A549 (cell line): ENCODE measurements around the gene GET4.
"Not testable (repeated sequence)": the region's sequence is repeated elsewhere in the genome, so short reads cannot be mapped to it uniquely, and the experiment has no call there.

Experiments
- CTCF ChIP-seq: fragments of >200 bp; sonication (Bioruptor Twin); formaldehyde crosslinking; IDR thresholded peaks from 3 replicates; pipeline ENCODE4 v1.5.1; 2016
- E2F6 ChIP-seq: IDR thresholded peaks from 2 replicates; pipeline ENCODE4 v1.6.1; 2012; ENCODE audit warnings: low read depth, borderline replicate concordance
- EP300 ChIP-seq, 2 experiments: fragments of >200 bp; sonication (Bioruptor Twin); formaldehyde crosslinking; IDR thresholded peaks; 2 replicates in 1 of 2; 3 replicates in 1 of 2; pipeline ENCODE4 v1.6.1; 2016 to 2017
- MAX ChIP-seq: IDR thresholded peaks from 2 replicates; pipeline ENCODE4 v1.6.1; 2012
- REST ChIP-seq: fragments of 200-600 bp; sonication (generic); IDR thresholded peaks from 2 replicates; pipeline ENCODE4 v1.6.1; 2016; ENCODE audit warnings: antibody characterized with exemption, mild to moderate bottlenecking, moderate library complexity

- TF ChIP-seq E2F6; EP300 (IDR thresholded peaks at IDR 0.05); REST: not testable (repeated sequence)
- peak; percentile 61 for TF ChIP-seq CTCF
- peak; percentile 73 for TF ChIP-seq MAX
Observed at GRCh38 chr7:908591-909357, 32.4 kb downstream of the GET4 start.
